NCI-H2107 (cell line): Measurements from ENCODE around the gene IGSF9.

Source experiments
- DNase-seq: peaks from one replicate; lab custom pipeline; 2025; lab: John Stamatoyannopoulos, UW

The IGSF9 gene

DNA sequence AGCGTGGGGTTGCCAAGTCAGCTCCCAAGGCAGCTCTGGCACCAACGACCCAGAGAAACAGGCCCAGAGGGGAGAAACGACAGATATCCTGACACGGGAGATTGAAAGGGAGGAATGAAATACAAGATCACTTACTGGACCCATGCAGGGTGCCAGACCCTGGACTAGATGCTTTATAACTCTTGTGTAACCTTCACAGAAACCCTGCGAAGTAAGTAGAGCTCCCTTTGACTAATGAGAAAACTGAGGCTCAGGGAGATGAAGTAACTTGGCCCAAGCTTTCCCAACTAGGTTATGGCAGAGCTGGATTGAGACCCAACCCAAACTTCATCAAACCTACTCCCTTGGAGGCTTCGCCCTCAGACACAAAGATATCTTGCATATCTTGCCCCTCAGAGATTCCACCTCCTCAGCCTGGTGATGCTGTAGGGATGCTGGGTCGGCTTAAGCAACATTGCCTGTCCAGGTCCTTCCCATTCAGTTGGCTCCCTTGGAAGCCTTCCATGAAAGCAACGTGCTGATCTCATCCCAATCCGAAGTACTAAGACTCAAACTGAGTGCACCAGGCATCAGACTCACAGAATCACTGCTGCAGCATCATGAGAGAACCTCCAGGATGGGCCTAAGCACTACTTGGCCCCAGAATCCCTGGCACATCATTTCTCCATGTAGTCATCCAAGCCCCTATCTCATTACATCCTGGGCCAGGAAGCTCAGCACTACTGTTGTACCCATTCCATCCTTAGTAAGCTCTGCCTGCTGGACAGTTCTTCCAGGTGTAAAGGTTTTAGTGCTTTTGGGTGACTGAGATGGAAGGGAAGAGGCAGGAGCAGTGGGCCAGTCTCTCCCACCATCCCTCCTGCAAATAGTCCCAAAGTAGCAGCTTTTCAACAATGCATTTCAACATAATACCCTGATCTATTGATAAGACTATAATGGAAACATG, 1.1 kb upstream of the IGSF9 start:
- DNase-seq: no peak

DNA sequence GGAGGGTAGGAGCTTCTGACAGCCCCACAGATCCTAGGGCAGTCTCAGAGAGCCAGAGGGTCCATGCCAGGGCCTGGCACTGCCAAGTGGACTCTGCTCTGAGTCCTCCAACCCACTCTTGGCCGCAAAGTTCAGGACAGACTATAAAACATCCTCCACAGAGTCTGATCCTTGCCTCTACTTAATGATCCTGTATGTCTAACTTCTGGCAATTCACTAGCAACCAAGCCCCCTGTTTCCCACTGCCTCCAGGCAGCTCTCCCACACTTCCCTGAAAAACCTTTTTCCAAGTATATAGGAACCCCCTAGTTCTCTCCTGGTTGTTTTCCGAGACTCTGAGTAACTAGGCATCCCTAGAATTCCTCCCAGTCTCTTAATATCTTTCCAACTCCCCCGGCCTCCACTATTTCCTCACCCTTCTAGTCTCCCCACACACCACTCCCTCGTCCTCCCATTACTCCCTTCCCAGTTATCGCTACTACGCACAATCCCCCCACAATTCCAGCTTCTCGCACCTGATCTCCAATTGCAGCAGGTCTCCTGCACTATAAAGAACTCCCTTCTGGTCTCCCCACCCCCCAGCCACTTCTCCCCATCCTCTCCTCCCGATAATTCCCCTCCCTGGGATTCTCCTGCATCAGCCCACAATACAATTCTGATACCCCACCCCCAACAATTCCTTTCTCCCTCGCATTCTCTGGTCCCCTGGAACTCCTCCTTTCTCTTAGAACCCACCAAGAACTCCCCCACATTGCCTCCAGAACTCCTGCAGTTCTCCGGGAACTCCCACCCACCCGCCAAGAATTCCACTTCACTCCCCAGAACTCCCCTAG, 574 bp downstream of the IGSF9 start:
- no peak for DNase-seq

- DNase-seq: no peak
These were observed 1.3 kb downstream of the IGSF9 start for GRCh38 chr1:159943908-159944622.

- no peak for DNase-seq
These were observed 2.2 kb downstream of the IGSF9 start for GRCh38 chr1:159943278-159943640.

- DNase-seq: no peak
These were observed 2.7 kb downstream of the IGSF9 start for GRCh38 chr1:159942632-159943277.

DNA sequence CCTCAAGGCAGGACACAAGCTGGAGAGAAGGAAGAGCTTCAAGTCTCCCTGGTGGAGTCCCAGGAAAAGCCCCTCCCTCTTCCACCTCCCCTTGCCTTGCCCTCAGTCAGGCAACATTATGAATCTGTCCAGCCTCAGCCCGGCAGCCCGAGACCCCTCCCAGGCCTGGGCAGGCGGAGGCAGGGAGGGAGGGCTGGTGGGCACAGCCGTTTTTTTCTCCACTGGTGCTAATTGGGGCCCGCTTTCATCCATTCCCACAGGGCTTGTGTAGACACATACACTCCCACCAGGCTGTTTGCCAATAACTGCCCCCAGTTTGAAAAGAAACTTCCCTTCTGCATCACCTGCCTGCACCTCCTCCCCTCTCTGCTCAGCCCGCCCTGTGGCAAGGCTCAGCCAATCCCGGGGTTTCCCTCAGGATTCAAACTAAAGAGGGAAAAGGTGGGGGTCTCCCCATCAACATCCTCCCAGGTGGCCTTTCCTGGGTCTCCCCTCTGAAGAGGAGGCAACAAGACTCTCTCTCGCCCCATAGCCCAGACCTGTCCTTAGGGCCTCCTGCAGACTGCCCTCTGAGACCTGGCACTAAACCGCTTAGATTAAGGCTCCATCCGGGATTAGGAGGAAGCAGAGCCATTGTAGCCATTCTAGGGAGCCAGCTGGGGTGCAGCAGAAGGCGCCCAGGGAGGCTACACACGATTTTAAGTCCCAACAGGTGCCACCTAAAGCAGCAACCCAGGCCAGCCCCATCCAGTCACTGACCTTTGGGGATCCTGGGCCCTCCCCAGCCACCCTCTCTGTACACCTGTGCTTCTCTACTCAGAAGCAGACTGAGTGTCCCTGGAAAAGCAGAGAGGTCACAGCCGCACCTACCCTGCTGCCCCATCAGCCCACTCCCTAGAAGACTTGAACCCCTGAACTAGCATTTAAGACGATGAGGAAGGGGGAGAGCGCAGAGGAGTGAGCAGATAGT, 3.5 kb downstream of the IGSF9 start:
- no peak for DNase-seq

GRCh38 chr1:159941141-159941540, 4.3 kb downstream of the IGSF9 start:
- no peak for DNase-seq

- no peak for DNase-seq
These were observed 5.3 kb downstream of the IGSF9 start for GRCh38 chr1:159940006-159940620.

- DNase-seq: no peak
These were observed 5.8 kb downstream of the IGSF9 start for GRCh38 chr1:159939678-159940002.

DNA sequence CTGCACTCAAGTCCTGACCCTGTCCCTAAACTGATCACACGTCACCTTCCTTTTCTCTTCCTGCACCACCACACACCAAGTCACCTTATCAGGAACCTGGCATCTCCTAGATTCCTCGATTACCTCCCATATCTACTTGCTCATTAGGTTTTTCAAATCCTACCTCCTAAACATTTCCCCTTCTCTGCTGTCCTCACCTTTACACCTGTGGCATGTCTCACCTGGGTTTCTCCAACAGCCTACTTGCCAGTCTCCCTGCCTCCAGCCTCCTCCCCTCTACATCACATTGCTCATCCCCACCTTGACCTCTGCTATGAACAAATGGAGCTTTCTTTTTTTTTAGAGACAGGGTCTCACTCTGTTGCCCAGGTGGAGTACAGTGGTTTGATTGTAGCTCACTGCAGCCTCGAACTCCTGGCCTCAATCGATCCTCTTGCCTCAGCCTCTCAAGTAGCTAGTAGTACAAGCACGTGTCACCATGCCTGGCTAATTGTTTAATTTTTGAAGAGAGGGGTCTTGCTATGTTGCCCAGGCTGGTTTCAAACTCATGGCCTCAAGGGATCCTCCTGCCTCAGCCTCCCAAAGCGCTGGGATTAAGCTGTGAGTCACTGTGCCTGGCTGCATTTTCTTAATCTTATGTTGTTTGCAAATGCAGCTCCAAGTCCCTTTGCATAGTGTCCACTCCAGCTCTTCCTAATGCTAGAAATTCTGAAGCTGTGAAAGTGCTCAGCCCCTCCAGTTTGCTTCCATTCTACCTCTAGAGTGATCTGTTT, 6.3 kb downstream of the IGSF9 start:
- no peak for DNase-seq

- DNase-seq: no peak
These were observed 7.1 kb downstream of the IGSF9 start for GRCh38 chr1:159938211-159938852.

DNA sequence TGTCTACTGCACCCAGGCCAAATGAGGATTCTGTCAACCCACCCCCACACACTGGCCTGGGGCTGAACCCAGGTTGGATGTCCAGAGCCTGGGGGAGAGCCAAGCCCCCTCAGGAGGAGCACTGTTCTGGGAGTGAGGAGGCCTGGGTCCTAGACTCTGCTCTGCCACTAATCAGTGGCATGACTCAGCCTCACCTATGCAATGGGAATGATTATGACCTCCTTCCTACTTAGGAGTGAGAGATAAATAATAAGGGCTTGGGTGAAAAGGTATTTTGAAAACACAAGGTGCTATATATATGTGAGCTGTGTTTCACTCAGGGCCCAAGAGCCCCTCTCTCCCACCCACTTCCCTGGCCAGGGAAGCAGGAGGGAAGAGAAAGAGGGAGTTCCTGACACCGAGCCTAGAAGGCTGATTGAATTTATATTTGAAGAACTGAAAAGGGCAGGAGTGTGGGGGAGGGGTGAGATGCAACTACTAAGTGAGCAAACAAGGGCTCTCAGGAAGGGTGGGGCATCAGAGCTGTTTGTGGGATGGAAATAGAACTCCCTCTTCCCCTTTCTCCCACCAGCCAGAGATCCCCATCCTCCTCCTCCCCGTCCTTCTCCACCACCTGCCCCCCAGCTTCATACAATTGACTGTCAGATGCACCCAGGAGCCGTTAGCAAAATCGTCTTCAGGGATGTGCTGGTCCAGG, 8.2 kb downstream of the IGSF9 start:
- DNase-seq: no peak

DNA sequence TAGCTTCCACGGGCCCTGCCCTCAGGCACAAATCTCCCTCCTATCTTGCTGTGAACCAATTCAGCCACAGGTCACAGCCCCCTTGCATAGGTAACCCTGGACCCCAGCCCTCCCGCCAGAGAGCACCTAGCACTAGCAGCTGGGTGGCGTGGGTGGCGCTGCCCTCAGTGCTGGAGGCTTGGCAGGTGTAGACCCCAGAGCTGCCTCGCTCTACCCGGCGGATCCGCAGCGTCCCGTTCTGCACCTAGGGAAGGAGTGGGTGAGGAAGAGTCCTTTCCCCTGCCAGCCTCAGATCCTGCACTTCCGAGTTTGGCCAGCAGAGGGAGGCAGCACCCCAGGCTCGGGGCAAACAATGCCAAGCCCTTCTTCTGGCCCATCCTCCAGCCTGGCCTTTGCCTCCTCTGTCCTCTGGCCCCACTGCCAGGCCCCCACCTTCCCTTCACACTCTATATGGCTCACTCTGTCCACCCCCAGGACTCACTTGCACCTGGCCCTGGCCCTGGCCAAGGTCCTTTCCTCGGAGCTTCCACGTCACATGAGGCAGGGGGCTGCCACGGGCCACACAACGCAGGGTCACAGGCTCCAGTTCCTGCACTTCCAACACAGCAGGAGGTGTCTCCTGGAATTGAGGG, 9.0 kb downstream of the IGSF9 start:
- DNase-seq: peak; percentile 45

GRCh38 chr1:159935719-159936272, 9.6 kb downstream of the IGSF9 start:
- DNase-seq: no peak

DNA sequence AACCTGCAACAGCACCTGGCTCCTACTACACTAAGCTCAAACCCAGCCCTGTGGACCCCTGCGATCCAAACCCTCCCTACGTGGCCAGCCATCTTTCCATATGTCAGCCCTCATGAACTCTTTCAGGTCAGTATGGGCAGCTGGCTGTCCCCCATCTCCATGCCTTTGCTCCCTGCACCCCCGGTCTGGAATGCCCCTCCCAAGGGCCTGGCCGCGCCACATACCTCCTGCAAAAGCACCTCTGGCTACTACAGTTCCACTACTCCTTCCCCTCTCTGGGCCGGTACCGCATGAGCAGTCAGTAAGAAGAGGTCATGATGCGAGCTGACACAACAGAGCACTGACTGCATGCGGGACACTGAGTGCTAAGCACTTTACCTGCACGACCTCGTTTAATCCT, 10.1 kb downstream of the IGSF9 start:
- DNase-seq: no peak

DNA sequence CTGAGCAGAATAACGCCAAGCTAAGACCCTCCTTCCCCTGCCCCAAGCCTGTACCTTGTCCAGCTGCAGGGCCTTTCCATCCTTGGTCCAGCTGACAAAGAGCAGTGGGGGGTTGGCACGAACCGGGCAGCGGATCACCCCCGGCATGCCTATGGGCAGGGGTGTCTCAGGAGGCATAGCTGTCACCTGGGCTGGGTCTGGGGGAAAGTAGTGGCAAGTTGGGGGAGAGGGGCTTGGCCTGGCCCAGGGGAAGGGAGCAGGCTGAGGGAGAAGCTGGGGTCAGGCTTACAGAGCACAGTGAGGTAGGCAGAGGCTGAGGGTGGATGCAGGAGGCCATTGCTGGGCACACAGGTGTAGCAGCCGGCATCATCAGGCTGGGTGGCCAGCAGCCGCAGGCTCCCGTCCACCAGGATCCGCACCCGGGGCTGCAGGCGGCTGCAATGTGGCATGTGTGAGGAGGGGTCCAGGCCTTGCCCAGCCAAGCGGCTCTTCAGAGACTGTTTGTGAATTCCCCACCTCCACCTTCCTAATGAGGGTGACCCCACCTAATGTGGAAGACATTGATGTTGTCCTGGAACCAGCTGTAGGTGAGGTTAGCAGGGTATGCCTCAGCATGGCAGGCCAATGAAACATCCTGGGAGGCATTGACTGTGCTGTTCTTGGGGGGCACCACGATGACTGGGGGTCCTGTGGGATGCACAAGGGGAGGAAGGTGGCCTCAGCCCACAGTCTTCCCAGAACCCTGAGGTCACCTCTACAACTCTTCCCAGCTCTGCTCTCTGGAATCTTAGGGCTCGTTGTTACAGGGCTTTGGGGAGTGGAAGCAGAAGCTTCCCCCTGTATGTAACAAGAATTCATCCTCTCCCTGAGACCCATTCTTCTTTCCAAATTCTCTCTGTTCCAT, 11.0 kb downstream of the IGSF9 start:
- no peak for DNase-seq

GRCh38 chr1:159933347-159933746, 12.1 kb downstream of the IGSF9 start:
- no peak for DNase-seq
